VCaP (cell line): ENCODE measurements around the gene KLHL29.

Experiments used
- H3K27ac ChIP-seq: fragments of 450-650 bp; 2 replicates; pipeline ENCODE4 v1.5.1; 2017
- CTCF ChIP-seq: fragments of 450-650 bp; conservative IDR thresholded peaks from 2 replicates; pipeline ENCODE4 v1.5.1; 2017; ENCODE audit warnings: mild to moderate bottlenecking, moderate library complexity

Gene KLHL29

GRCh38 chr2:23606968-23607367, 222.0 kb downstream of the KLHL29 start:
- no peak overlapping the region for H3K27ac ChIP-seq
- no peak for TF ChIP-seq CTCF

- no peak overlapping the region for H3K27ac ChIP-seq
- TF ChIP-seq CTCF = no peak
These were observed 222.9 kb downstream of the KLHL29 start for GRCh38 chr2:23607925-23608324.

GRCh38 chr2:23609254-23609653, 224.3 kb downstream of the KLHL29 start:
- TF ChIP-seq CTCF = no peak
- no peak overlapping the region for H3K27ac ChIP-seq

- no peak for TF ChIP-seq CTCF
- no peak overlapping the region for H3K27ac ChIP-seq
These were observed 226.9 kb downstream of the KLHL29 start for GRCh38 chr2:23611839-23612238.

GRCh38 chr2:23614701-23615100, 229.7 kb downstream of the KLHL29 start:
- no peak for TF ChIP-seq CTCF
- no peak overlapping the region for H3K27ac ChIP-seq

GRCh38 chr2:23615216-23616020, 230.4 kb downstream of the KLHL29 start:
- TF ChIP-seq CTCF = no peak

GRCh38 chr2:23616630-23617029, 231.7 kb downstream of the KLHL29 start:
- TF ChIP-seq CTCF = no peak
- no peak overlapping the region for H3K27ac ChIP-seq

More at GRCh38 chr2:23615216-23616020, 230.4 kb downstream of the KLHL29 start:
- no peak overlapping the region for H3K27ac ChIP-seq
